Prostate gland (tissue), 2 donors: ENCODE data around the gene RPS6KA3.

Experiments used
- CTCF ChIP-seq, 4 experiments: fragments of 200-600 bp in 2 of 4; fragments of 450-650 bp in 2 of 4; sonication (generic) in 2 of 4; IDR thresholded peaks; 1 replicate in 3 of 4; 2 replicates in 1 of 4; pipeline ENCODE4 v1.5.1; 2016 to 2019; ENCODE audit warnings: antibody characterized with exemption in 4 of 4, mild to moderate bottlenecking in 2 of 4, moderate library complexity in 2 of 4
- POLR2AphosphoS5 ChIP-seq: sonication (generic); formaldehyde crosslinking; IDR thresholded peaks from one replicate; pipeline ENCODE4 v1.6.1; 2017; ENCODE audit warnings: antibody characterized with exemption

- TF ChIP-seq CTCF (IDR thresholded peaks at IDR 0.05) (no peak), POLR2AphosphoS5 (no peak)
Observed at GRCh38 chrX:20265726-20266681, 705 bp downstream of the RPS6KA3 start.
